Tibial artery (tissue), 4 donors: ENCODE measurements around the gene PHF5A.
"Not testable (repeated sequence)": the region's sequence is repeated elsewhere in the genome, so short reads cannot be mapped to it uniquely, and the experiment has no call there.

Experiments
- DNase-seq, 2 donors: peaks; one replicate each; pipeline ENCODE4 v3.0.0-alpha.2; 2019
- H3K27ac ChIP-seq, 2 donors: fragments of 200-600 bp; sonication (generic) in 1 of 2; 1 replicate in 1 of 2; 2 replicates in 1 of 2; pipeline ENCODE4 v1.5.1; 2018 to 2019; ENCODE audit warnings: mild to moderate bottlenecking in 1 of 2
- H3K27me3 ChIP-seq, 2 donors: fragments of 200-600 bp; sonication (generic) in 1 of 2; one replicate each; pipeline versions ENCODE4 v1.5.1 to v1.6.0; 2016 to 2019
- H3K36me3 ChIP-seq, 3 donors: fragments of 200-600 bp; sonication (generic) in 2 of 3; one replicate each; pipeline ENCODE4 v1.5.1; 2016 to 2019; ENCODE audit warnings: mild to moderate bottlenecking in 2 of 3
- H3K4me1 ChIP-seq, 4 donors: fragments of 200-600 bp; sonication (generic) in 2 of 4; 1 replicate in 3 of 4; 2 replicates in 1 of 4; pipeline ENCODE4 v1.5.1; 2016 to 2019
- H3K4me3 ChIP-seq, 2 donors: fragments of 200-600 bp; sonication (generic) in 1 of 2; 1 replicate in 1 of 2; 2 replicates in 1 of 2; pipeline ENCODE4 v1.5.1; 2018 to 2019; ENCODE audit warnings: mild to moderate bottlenecking in 2 of 2
- H3K9me3 ChIP-seq, 3 donors: fragments of 200-600 bp; sonication (generic) in 1 of 3; one replicate each; pipeline ENCODE4 v1.5.1; 2016 to 2019
- CTCF ChIP-seq, 2 experiments: fragments of 200-600 bp in 1 of 2; fragments of 450-650 bp in 1 of 2; IDR thresholded peaks; one replicate each; pipeline ENCODE4 v1.5.1; 2017 to 2019; ENCODE audit warnings: antibody characterized with exemption in 2 of 2, mild to moderate bottlenecking in 1 of 2, moderate library complexity in 1 of 2
- intact Hi-C: fragments of 100-400 bp; cut with DNase I; formaldehyde crosslinking; loops from one replicate; pipeline ENCODE4 v1.15.0; 2023; ENCODE audit warnings: low total_unique reads

Gene PHF5A

GRCh38 chr22:41436322-41437113 is 32.0 kb downstream of the PHF5A start:
- H3K27ac ChIP-seq = peak overlapping the region; percentile 3 to 52
- DNase-seq = no peak
- no peak for TF ChIP-seq CTCF (IDR thresholded peaks at IDR 0.05)
- peaks cover 0 to 89% (median 52%) of the 10 kb centered on the region in 4 donors for H3K4me1 ChIP-seq
- no peaks in the 10 kb centered on the region for H3K9me3 ChIP-seq
- intact Hi-C loops = no loop called here
- no peaks in the 10 kb centered on the region for H3K27me3 ChIP-seq
- no peak overlapping the region for H3K4me3 ChIP-seq
- peaks cover 61 to 76% (median 75%) of the 10 kb centered on the region in 3 donors for H3K36me3 ChIP-seq

GRCh38 chr22:41435560-41435959 is 32.9 kb downstream of the PHF5A start:
- Histone ChIP-seq H3K27me3 (no peaks in the 10 kb centered on the region), H3K4me3 (no peak overlapping the region), H3K9me3 (no peaks in the 10 kb centered on the region), H3K27ac (peak overlapping the region; percentile 48 to 52), H3K36me3 (peaks cover 65 to 77% (median 73%) of the 10 kb centered on the region in 3 donors), H3K4me1 (peaks cover 0 to 79% (median 45%) of the 10 kb centered on the region in 4 donors)
- DNase-seq = no peak
- intact Hi-C loops = no loop called here
- no peak for TF ChIP-seq CTCF (IDR thresholded peaks at IDR 0.05)

GRCh38 chr22:41434361-41435003 is 34.0 kb downstream of the PHF5A start:
- H3K27me3 ChIP-seq, DNase-seq, H3K4me3 ChIP-seq, intact Hi-C loops, H3K9me3 ChIP-seq: not testable (repeated sequence)
- peaks cover 63 to 70% (median 70%) of the 10 kb centered on the region in 3 donors for H3K36me3 ChIP-seq
- H3K27ac ChIP-seq = peak overlapping the region; percentile 48 to 52
- peaks cover 0 to 69% (median 38%) of the 10 kb centered on the region in 4 donors for H3K4me1 ChIP-seq

- intact Hi-C loops, H3K27me3 ChIP-seq, DNase-seq, H3K9me3 ChIP-seq, H3K4me3 ChIP-seq: not testable (repeated sequence)
- Histone ChIP-seq H3K27ac (peak overlapping the region in 1 of 2 donors; percentile 25), H3K36me3 (peaks cover 63 to 67% (median 64%) of the 10 kb centered on the region in 3 donors), H3K4me1 (peaks cover 0 to 59% (median 29%) of the 10 kb centered on the region in 4 donors)
Observed at GRCh38 chr22:41433480-41433879, 35.0 kb downstream of the PHF5A start.

- intact Hi-C loops = no loop called here
- no peak for TF ChIP-seq CTCF (IDR thresholded peaks at IDR 0.05)
- Histone ChIP-seq H3K9me3 (no peaks in the 10 kb centered on the region), H3K27ac (peak overlapping the region; percentile 22 to 38), H3K27me3 (no peaks in the 10 kb centered on the region), H3K4me1 (peaks cover 0 to 42% (median 25%) of the 10 kb centered on the region in 4 donors), H3K4me3 (no peak overlapping the region), H3K36me3 (peaks cover 54 to 71% (median 59%) of the 10 kb centered on the region in 3 donors)
- no peak for DNase-seq
Observed at GRCh38 chr22:41431656-41432055, 36.8 kb downstream of the PHF5A start.

- intact Hi-C loops = no loop called here
- Histone ChIP-seq H3K4me3 (no peak overlapping the region), H3K36me3 (peaks cover 37 to 71% (median 44%) of the 10 kb centered on the region in 3 donors), H3K27me3 (no peaks in the 10 kb centered on the region), H3K4me1 (peaks cover 0 to 25% (median 11%) of the 10 kb centered on the region in 4 donors), H3K9me3 (no peaks in the 10 kb centered on the region), H3K27ac (peak overlapping the region in 1 of 2 donors; percentile 46)
- no peak for DNase-seq
- no peak for TF ChIP-seq CTCF (IDR thresholded peaks at IDR 0.05)
Observed at GRCh38 chr22:41429951-41430332, 38.5 kb downstream of the PHF5A start.
